Esophagus (tissue), 2 donors: ENCODE measurements around the gene GPR142. TPM values are rescaled to one million over a fixed set of nuclear protein-coding genes. Genes with fewer than 3 reads are reported as not detected.

Source experiments
- H3K27ac ChIP-seq, 2 donors: one replicate each; pipeline ENCODE4 v1.5.1; 2013; ENCODE audit warnings: low read depth in 2 of 2, mild to moderate bottlenecking in 2 of 2, inconsistent platforms in 1 of 2, low read length in 1 of 2, moderate library complexity in 1 of 2
- H3K27me3 ChIP-seq, 2 donors: one replicate each; pipeline ENCODE4 v1.6.1; 2013; ENCODE audit warnings: low read length in 2 of 2, control low read depth in 1 of 2, mild to moderate bottlenecking in 1 of 2; ENCODE audit not compliant: insufficient read depth in 2 of 2, control insufficient read depth in 1 of 2
- H3K36me3 ChIP-seq, 2 donors: one replicate each; pipeline ENCODE4 v1.6.1; 2013; ENCODE audit warnings: low read length in 1 of 2; ENCODE audit not compliant: control insufficient read depth in 2 of 2, insufficient read depth in 2 of 2
- H3K4me1 ChIP-seq, 2 donors: one replicate each; pipeline ENCODE4 v1.6.1; 2013; ENCODE audit warnings: low read length in 1 of 2; ENCODE audit not compliant: control insufficient read depth in 2 of 2, insufficient read depth in 2 of 2
- H3K4me3 ChIP-seq, 2 donors: one replicate each; pipeline ENCODE4 v1.5.1; 2013; ENCODE audit warnings: low read length in 2 of 2, mild to moderate bottlenecking in 2 of 2, low read depth in 1 of 2, moderate library complexity in 1 of 2
- H3K9me3 ChIP-seq, 2 donors: one replicate each; pipeline ENCODE4 v1.6.1; 2013; ENCODE audit warnings: mild to moderate bottlenecking in 2 of 2, low read depth in 1 of 2, low read length in 1 of 2, moderate library complexity in 1 of 2; ENCODE audit not compliant: control insufficient read depth in 2 of 2, insufficient read depth in 1 of 2
- WGBS, 2 donors: extraction: QIAGEN DNeasy Blood & Tissue Kit; methylation state at CpG; one replicate each; pipeline ENCODE4 v1.1.7; 2013; 5-methylcytosine and 5-hydroxymethylcytosine counted together
- polyA plus RNA-seq, 2 donors: library from polyadenylated mRNA; stranded (reverse); fragments of 200-250 nt; gene quantifications; one replicate each; pipeline ENCODE4 v1.2.3, GENCODE V29; 2013
- donor health status: healthy with polysubstance abuse.
- donor health status: Bipolar disorder and iron deficiency.

Gene GPR142
- polyA plus RNA-seq, 2 donors: 0.09 TPM; not detected in 1

- Histone ChIP-seq H3K27ac (no peak overlapping the region), H3K27me3 (no peaks in the 10 kb centered on the region), H3K9me3 (no peaks in the 10 kb centered on the region), H3K4me3 (no peak overlapping the region), H3K36me3 (no peaks in the 10 kb centered on the region), H3K4me1 (no peaks in the 10 kb centered on the region)
- 67% methylated on average over 7 of the region's 7 CpGs for WGBS, 2 donors
Observed at GRCh38 chr17:74332017-74332650, 35.2 kb upstream of the GPR142 start.

- Histone ChIP-seq H3K4me1 (no peaks in the 10 kb centered on the region), H3K9me3 (no peaks in the 10 kb centered on the region), H3K27me3 (no peaks in the 10 kb centered on the region), H3K27ac (no peak overlapping the region), H3K4me3 (no peak overlapping the region), H3K36me3 (no peaks in the 10 kb centered on the region)
- 19 to 22% methylated on average over 11 of the region's 11 CpGs for WGBS, 2 donors
Observed at GRCh38 chr17:74332763-74333283, 34.5 kb upstream of the GPR142 start.

- WGBS, 2 donors: 77 to 85% methylated on average over 2 of the region's 2 CpGs
- H3K27ac ChIP-seq: no peak overlapping the region
- H3K36me3 ChIP-seq: no peaks in the 10 kb centered on the region
- no peaks in the 10 kb centered on the region for H3K9me3 ChIP-seq
- H3K4me3 ChIP-seq: no peak overlapping the region
- H3K4me1 ChIP-seq: no peaks in the 10 kb centered on the region
- H3K27me3 ChIP-seq: no peaks in the 10 kb centered on the region
Observed at GRCh38 chr17:74334393-74335039, 32.8 kb upstream of the GPR142 start.

- no peak overlapping the region for H3K27ac ChIP-seq
- no peaks in the 10 kb centered on the region for H3K9me3 ChIP-seq
- no peaks in the 10 kb centered on the region for H3K36me3 ChIP-seq
- H3K4me3 ChIP-seq: no peak overlapping the region
- 79 to 85% methylated on average over 5 of the region's 5 CpGs for WGBS, 2 donors
- no peaks in the 10 kb centered on the region for H3K27me3 ChIP-seq
- no peaks in the 10 kb centered on the region for H3K4me1 ChIP-seq
Observed at GRCh38 chr17:74335529-74336062, 31.7 kb upstream of the GPR142 start.

- Histone ChIP-seq H3K4me1 (no peaks in the 10 kb centered on the region), H3K4me3 (no peak overlapping the region), H3K36me3 (no peaks in the 10 kb centered on the region), H3K27me3 (no peaks in the 10 kb centered on the region), H3K27ac (no peak overlapping the region), H3K9me3 (no peaks in the 10 kb centered on the region)
- WGBS, 2 donors: 82 to 86% methylated on average over 7 of the region's 7 CpGs
Observed at GRCh38 chr17:74336307-74336706, 31.0 kb upstream of the GPR142 start.

GRCh38 chr17:74337834-74338500 is 29.3 kb upstream of the GPR142 start:
- H3K9me3 ChIP-seq: peaks cover 0 to 3% of the 10 kb centered on the region in 2 donors
- no peaks in the 10 kb centered on the region for H3K27me3 ChIP-seq
- no peak overlapping the region for H3K4me3 ChIP-seq
- no peaks in the 10 kb centered on the region for H3K4me1 ChIP-seq
- H3K27ac ChIP-seq: no peak overlapping the region
- no peaks in the 10 kb centered on the region for H3K36me3 ChIP-seq
- WGBS, 2 donors: 60 to 70% methylated on average over 12 of the region's 12 CpGs

GRCh38 chr17:74339537-74340195 is 27.6 kb upstream of the GPR142 start:
- Histone ChIP-seq H3K36me3 (no peaks in the 10 kb centered on the region), H3K9me3 (peaks cover 0 to 3% of the 10 kb centered on the region in 2 donors), H3K27me3 (no peaks in the 10 kb centered on the region), H3K4me3 (no peak overlapping the region), H3K4me1 (no peaks in the 10 kb centered on the region), H3K27ac (no peak overlapping the region)
- WGBS, 2 donors: 82 to 89% methylated on average over 17 to 19 of the region's 19 CpGs

GRCh38 chr17:74340470-74341023 is 26.8 kb upstream of the GPR142 start:
- H3K9me3 ChIP-seq: peaks cover 0 to 3% of the 10 kb centered on the region in 2 donors
- H3K4me3 ChIP-seq: no peak overlapping the region
- WGBS, 2 donors: 59 to 64% methylated on average over 8 to 13 of the region's 13 CpGs
- no peaks in the 10 kb centered on the region for H3K36me3 ChIP-seq
- no peaks in the 10 kb centered on the region for H3K27me3 ChIP-seq
- no peak overlapping the region for H3K27ac ChIP-seq
- no peaks in the 10 kb centered on the region for H3K4me1 ChIP-seq

GRCh38 chr17:74342224-74342623 is 25.1 kb upstream of the GPR142 start:
- peaks cover 0 to 3% of the 10 kb centered on the region in 2 donors for H3K9me3 ChIP-seq
- H3K36me3 ChIP-seq: no peaks in the 10 kb centered on the region
- H3K27ac ChIP-seq: no peak overlapping the region
- no peaks in the 10 kb centered on the region for H3K4me1 ChIP-seq
- 74 to 81% methylated on average over 10 of the region's 10 CpGs for WGBS, 2 donors
- H3K4me3 ChIP-seq: no peak overlapping the region
- H3K27me3 ChIP-seq: no peaks in the 10 kb centered on the region
